IPS-15b (cell line): ENCODE measurements around the gene TMEM87B.

Source experiments
- H3K27me3 ChIP-seq: one replicate; pipeline ENCODE4 v1.6.1; 2013; ENCODE audit warnings: low read length; ENCODE audit not compliant: control insufficient read depth, insufficient read depth
- H3K36me3 ChIP-seq: one replicate; pipeline ENCODE4 v1.6.1; 2013; ENCODE audit warnings: low read length; ENCODE audit not compliant: control insufficient read depth, insufficient read depth
- H3K4me1 ChIP-seq: one replicate; pipeline ENCODE4 v1.6.1; 2013; ENCODE audit warnings: mild to moderate bottlenecking, low read length; ENCODE audit not compliant: control insufficient read depth, insufficient read depth
- H3K4me3 ChIP-seq: one replicate; pipeline ENCODE4 v1.5.1; 2013; ENCODE audit warnings: low read depth, low read length
- H3K9ac ChIP-seq: one replicate; pipeline ENCODE4 v1.6.1; 2013; ENCODE audit warnings: low read depth, mild to moderate bottlenecking, low read length
- H3K9me3 ChIP-seq: one replicate; pipeline ENCODE4 v1.6.1; 2013; ENCODE audit warnings: mild to moderate bottlenecking, low read length; ENCODE audit not compliant: control insufficient read depth, insufficient read depth

The TMEM87B gene

DNA sequence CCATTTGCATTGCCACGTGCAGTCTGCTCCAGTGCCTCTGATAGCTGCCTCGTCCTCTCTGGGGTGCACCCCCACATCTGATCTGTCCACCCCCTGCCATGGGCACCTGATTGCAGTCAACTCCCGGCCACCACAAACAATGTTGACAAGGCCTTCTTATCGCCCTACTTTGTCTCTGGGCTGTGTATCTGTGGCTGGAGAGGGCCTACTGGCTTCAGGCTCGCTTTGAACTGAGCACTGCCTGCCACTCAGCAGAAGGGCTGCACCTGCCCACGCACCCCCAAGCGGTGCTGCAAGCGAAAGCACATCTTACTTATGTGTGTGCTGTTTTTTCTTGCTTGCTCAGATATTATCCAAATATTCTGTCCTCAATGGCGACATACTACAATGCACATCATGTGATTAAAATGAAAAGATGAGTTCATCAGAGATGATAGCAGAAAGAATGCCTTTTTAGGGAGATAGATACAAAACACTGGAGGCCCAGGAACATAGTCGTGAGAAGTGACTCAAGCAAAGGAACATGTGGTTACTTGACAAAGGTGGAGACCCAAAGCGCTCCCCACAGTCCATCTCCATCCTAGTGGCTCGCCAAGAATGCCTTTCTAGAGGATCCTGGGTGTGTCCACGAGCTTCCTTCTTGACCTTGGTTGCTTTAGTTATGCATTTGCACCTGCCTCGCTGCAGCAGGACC is 111.9 kb downstream of the TMEM87B start:
- Histone ChIP-seq H3K9ac (no peak overlapping the region), H3K36me3 (no peaks in the 10 kb centered on the region), H3K4me1 (no peaks in the 10 kb centered on the region), H3K9me3 (no peaks in the 10 kb centered on the region), H3K4me3 (no peak overlapping the region), H3K27me3 (peaks cover 2% of the 10 kb centered on the region)

GRCh38 chr2:112168422-112169124 is 113.5 kb downstream of the TMEM87B start:
- Histone ChIP-seq H3K4me1 (no peaks in the 10 kb centered on the region), H3K9me3 (no peaks in the 10 kb centered on the region), H3K9ac (no peak overlapping the region), H3K36me3 (no peaks in the 10 kb centered on the region), H3K27me3 (peaks cover 2% of the 10 kb centered on the region), H3K4me3 (no peak overlapping the region)
